ENCODE data around the gene HTR4. TPM values are rescaled to one million over a fixed set of nuclear protein-coding genes. Genes with fewer than 3 reads are reported as not detected.

The HTR4 gene
- total and polyA plus RNA-seq, 2 of the 4 experiments (the other 2 are of a cell fraction) = not detected

- Histone ChIP-seq H3K27ac (ENCODE audit: insufficient read depth, low read length) (no peak overlapping the region), H3K4me1 (ENCODE audit: control insufficient read depth, insufficient read depth, low read length) (no peaks in the 10 kb centered on the region), H2BK15ac (ENCODE audit: low read depth, low read length) (no peak overlapping the region), H4K5ac (ENCODE audit: low read depth, low read length) (no peak overlapping the region), H4K8ac (ENCODE audit: low read depth in 2 of 2, low read length in 2 of 2) (no peak overlapping the region), H4K20me1 (ENCODE audit: insufficient read depth, low read length) (no peaks in the 10 kb centered on the region), H3K79me1 (ENCODE audit: low read depth in 1 of 2, low read length in 2 of 2) (no peaks in the 10 kb centered on the region), H2AFZ (replicated peaks; ENCODE audit: low read length, poor library complexity) (no peak overlapping the region), H4K91ac (ENCODE audit: insufficient read depth, low read depth, low read length) (no peak overlapping the region), H3K9me3 (ENCODE audit: control insufficient read depth, insufficient read depth, low read length) (no peaks in the 10 kb centered on the region), H3K9me1 (ENCODE audit: insufficient read depth, low read length) (no peaks in the 10 kb centered on the region), H2BK20ac (ENCODE audit: low read depth, low read length) (no peak overlapping the region), H3K9ac (ENCODE audit: low read depth, low read length) (no peak overlapping the region), H3K18ac (ENCODE audit: low read depth, low read length) (no peak overlapping the region), H2AK5ac (ENCODE audit: low read depth, low read length) (no peak overlapping the region), H3K4me3 (ENCODE audit: insufficient read depth, low read depth, low read length) (no peak overlapping the region), H3K4me2 (ENCODE audit: low read depth, low read length) (no peak overlapping the region), H3K27me3 (ENCODE audit: control insufficient read depth, insufficient read depth, low read length) (peaks cover 1% of the 10 kb centered on the region; the same call in 1 of the 2 replicates), H3K23ac (ENCODE audit: low read depth, low read length) (no peak overlapping the region), H2BK120ac (ENCODE audit: low read depth, low read length) (no peak overlapping the region), H3K4ac (ENCODE audit: low read depth, low read length) (no peak overlapping the region), H2AK9ac (replicated peaks; ENCODE audit: low read depth, low read length, poor library complexity) (no peak overlapping the region), H2BK5ac (ENCODE audit: low read depth, low read length, poor library complexity, severe bottlenecking) (no peak overlapping the region), H3K56ac (ENCODE audit: extremely low read depth, insufficient read depth, low read length) (no peak overlapping the region), H3K36me3 (ENCODE audit: control insufficient read depth, insufficient read depth, low read length) (no peaks in the 10 kb centered on the region), H3K14ac (replicated peaks; ENCODE audit: low read depth, low read length) (no peak overlapping the region)
- CTCF ChIA-PET = no interaction called here
- DNase-seq (no peak), ATAC-seq (ENCODE audit: low read depth) (no peak)
- dilution Hi-C loops (cut with HindIII; ENCODE audit: low sequenced_read_pairs, unreplicated experiment) (no loop called here), in situ Hi-C loops (cut with MboI; ENCODE audit: low sequenced_read_pairs) (no loop called here), intact Hi-C loops (cut with micrococcal nuclease) (no loop called here)
- BruUV-seq (replicated peaks) = no TSS peak
- WGBS, 2 experiments (ENCODE audit: extremely low coverage in 2 of 2, insufficient read length in 1 of 2) = no CpG with 5 or more reads among the region's 5 CpGs
- POLR2A ChIA-PET (ENCODE audit: unreplicated experiment) = no interaction called here
- TF ChIP-seq USF2 (IDR thresholded peaks at IDR 0.05; ENCODE audit: low read depth, low read length) (no peak), CHD1 (IDR thresholded peaks at IDR 0.05; ENCODE audit: low read depth, low read length) (no peak), RFX5 (IDR thresholded peaks at IDR 0.05; ENCODE audit: low read depth, low read length) (no peak), MAZ (IDR thresholded peaks at IDR 0.05; ENCODE audit: borderline replicate concordance, low read depth, low read length) (no peak), BHLHE40 (IDR thresholded peaks at IDR 0.05; ENCODE audit: low read depth, low read length) (no peak), POLR2A (IDR thresholded peaks at IDR 0.05; ENCODE audit: low read depth, low read length) (no peak), ELK1 (IDR thresholded peaks at IDR 0.05; ENCODE audit: borderline replicate concordance, low read depth, low read length) (no peak), CTCF (conservative IDR thresholded peaks at IDR 0.05; ENCODE audit: low read depth, low read length) (no peak), FOS (IDR thresholded peaks at IDR 0.05; ENCODE audit: low read depth, low read length) (no peak), CEBPB (IDR thresholded peaks at IDR 0.05; ENCODE audit: low read depth, low read length) (no peak), RAD21 (IDR thresholded peaks at IDR 0.05; ENCODE audit: low read length) (no peak), SMC3 (IDR thresholded peaks at IDR 0.05; ENCODE audit: low read depth, low read length) (no peak), MAFK (IDR thresholded peaks at IDR 0.05; ENCODE audit: low read depth, low read length) (no peak)
Observed at GRCh38 chr5:148660346-148660660, 6.0 kb upstream of the HTR4 start.

All from IMR-90 (cell line).